Measurements from ENCODE around the gene SSR2.
"Not testable (repeated sequence)": the region's sequence is repeated elsewhere in the genome, so short reads cannot be mapped to it uniquely, and the experiment has no call there.

The SSR2 gene

DNA sequence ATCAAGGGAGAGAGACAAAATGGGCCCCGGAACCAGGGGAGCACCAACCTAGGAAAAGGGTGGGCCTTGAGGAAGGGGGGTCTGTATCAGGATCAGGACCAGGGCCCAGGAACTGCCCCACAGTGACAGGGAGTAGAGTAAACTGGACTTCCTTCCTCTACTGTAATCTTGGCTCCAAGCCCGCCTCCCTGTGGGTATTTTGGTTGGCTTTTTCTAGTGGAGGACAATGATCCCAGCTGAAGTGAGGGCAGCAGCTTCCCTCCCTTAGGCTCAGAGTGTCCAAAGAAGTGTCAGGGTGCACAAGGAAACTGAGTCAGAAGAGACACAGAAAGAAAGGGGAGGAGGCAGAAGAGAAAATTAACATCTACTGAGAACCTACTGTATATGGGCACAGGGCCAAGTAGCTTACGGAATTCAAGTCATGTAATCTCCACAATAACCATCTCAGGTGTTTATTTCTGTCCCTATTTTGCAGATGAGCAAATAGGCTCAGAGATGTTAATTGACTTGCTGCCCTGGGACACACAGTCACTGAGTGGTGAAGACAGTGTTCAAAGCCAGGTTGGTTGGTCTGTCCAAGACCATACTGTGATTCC is 28.0 kb upstream of the SSR2 start:
- no peak for DNase-seq (ENCODE audit: low read depth in 1 of 2, low spot score in 1 of 2)

DNA sequence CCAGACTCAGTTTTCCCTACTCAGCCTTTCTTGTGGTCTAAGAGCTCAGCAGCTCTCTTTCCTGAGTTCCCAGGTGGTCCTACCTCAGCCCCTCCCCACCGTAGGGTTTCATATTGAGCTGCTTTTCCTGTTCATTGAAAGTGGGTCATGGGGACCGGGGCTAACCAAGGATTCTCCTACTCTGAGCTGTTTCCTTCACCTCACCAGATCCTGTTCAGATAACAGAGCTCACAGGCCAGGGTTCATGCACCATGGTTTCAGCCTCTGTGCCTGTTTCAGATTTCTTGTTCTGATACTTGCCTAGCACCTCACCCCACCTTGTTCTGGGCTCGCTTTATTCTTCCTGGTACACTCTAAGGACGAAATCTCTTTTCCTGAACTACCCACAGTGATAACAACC is 24.3 kb upstream of the SSR2 start:
- no peak for DNase-seq (ENCODE audit: low read depth in 1 of 2, low spot score in 1 of 2)

DNA sequence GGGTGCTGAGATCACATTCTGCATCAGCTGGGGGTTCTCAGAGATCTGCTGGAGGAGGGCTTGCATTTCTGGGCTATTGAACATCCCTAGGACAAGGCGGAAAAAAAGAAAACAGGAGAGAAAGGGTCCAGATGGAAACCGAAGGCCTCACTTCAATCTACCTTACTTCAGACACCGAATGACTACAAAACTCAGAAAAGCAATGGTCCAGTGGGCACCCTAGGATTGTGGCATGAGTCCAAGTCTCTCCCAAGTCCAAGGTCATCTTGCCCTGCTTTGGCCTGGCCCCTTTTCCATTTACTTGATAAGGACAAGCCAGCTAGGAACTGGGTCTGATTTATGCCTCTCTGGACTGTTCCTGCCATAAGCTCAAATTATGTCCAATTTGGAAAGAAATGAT is 22.1 kb upstream of the SSR2 start:
- no peak for DNase-seq (ENCODE audit: low read depth in 1 of 2, low spot score in 1 of 2)

DNA sequence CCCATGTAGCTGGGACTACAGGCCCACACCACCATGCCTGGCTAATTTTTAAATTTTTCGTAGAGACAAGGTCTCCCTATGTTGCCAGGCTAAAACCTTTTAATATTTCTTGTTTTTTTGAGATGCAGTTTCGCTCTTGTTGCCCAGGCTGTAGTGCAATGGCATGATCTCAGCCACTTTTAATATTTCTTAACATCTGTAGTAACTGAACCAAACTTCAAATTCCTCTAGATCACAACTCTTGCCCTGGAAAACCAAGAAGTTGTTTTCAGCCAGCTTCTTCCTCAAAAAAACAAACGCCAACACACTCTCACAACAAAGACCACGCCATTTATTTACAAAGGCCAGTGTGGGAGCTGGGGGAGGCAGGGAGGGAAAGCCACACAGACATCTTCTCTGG is 14.2 kb upstream of the SSR2 start:
- not testable (repeated sequence) for DNase-seq (ENCODE audit: low read depth in 1 of 2, low spot score in 1 of 2)

DNA sequence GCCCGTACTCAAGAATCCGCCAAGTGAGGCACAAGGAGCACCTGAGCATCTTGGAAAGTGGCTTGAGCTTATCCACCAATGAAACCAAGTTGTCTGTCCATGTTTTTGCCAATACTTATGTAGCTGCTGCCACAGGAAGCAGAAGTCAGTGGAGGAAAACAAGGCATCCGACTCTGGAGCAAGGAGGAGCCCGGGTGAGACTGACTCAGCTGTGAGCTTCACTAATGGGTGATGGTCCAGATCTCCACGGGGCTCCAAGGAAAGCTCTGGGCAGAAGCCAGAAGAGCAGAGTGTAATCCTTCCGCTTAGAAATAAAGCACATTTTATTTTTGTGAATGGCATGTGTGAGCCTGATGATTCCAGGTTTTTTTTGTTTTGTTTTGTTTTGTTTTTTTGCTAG is 12.3 kb upstream of the SSR2 start:
- DNase-seq (ENCODE audit: low read depth in 1 of 2, low spot score in 1 of 2): no peak

DNA sequence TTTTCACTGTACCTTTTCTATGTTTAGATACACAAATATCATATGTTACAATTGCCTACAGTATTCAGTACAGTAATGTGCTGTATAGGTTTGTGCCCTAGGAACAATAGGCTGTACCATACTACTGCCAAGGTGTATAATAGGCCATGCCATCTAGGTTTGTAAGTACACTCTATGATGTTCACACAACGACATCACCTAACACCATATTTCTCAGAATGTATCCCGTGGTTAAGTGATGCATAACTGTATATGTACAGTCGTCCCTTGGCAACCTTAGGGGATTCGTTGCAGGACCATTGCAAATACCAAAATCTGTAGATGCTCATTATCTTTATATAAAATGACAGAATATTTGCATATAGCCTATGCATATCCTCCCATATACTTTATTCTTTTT is 5.8 kb upstream of the SSR2 start:
- DNase-seq (ENCODE audit: low read depth in 1 of 2, low spot score in 1 of 2): no peak

DNA sequence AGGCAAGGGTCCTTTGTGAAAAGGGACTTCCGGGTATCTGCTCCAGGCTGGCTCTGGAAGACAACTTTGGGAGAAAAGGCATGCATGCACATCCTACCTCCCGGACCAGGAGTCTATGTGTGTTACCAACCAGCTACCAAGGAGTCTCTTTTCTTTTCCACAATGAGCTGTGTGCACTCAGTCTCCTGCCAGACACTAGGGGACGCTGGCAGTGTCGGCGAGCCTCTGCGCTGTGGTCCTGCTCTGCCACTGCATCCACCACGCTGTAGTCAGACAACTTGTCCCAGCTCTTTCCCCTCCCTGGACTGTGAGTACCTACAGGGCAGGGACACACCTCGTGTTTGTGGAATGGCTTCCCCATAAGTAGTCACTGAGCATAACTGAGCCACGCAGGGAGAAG is 5.1 kb upstream of the SSR2 start:
- DNase-seq (ENCODE audit: low read depth in 1 of 2, low spot score in 1 of 2): no peak

DNA sequence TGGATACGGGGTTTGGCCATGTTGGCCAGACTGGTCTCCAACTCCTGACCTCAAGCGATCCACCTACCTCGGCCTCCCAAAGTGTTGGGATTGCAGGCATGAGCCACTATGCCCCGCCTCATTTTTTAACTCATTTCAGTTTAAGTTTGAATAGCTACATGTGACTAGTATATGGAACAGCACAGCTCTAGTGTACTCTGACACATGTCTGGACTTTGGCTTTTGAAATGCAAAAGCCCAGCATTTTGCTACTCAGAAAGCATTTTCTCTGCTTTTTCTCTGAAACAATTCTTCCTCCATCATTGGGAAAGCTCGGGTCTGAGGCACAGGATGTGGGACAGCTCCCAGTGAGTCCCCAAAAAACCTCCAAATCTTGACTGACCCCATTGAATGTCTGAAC is 4.0 kb upstream of the SSR2 start:
- no peak for DNase-seq (ENCODE audit: low read depth in 1 of 2, low spot score in 1 of 2)

DNA sequence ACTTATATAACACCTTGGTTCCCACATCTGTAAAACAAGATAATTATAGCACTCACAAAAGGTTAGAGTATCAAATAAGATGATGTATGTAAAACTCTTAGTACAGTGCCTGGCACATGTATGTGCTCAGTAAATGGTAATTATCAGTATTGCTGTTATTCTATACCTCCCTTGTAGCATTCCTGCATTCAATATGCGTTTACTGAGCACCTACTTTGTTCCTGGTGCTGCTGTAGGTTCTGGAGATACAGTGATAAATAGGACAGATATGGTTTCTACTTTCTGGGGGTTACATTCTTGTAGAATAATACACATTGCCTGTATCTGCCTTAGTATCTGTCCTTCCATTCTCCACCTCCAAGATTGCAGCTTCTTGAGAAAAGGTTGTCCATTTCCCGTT is 1.2 kb upstream of the SSR2 start:
- DNase-seq (ENCODE audit: low read depth in 1 of 2, low spot score in 1 of 2): no peak

DNA sequence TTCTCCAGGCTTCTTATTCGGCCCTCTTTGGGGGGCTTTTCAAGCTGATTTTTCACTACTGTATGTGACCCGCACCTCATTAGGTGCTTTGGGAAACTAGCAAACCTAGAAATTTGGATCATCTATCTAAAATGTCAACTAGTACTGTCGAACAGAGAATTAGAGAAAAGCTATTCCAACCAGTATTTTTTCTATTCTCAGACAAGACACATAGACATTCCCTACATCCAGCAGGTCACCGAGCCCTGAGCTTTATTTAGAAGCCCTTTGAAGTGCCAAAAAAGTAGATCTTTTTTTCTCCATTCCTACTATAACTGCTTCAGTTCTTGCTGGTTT is 310 bp upstream of the SSR2 start:
- no peak for DNase-seq (ENCODE audit: low read depth in 1 of 2, low spot score in 1 of 2)

DNA sequence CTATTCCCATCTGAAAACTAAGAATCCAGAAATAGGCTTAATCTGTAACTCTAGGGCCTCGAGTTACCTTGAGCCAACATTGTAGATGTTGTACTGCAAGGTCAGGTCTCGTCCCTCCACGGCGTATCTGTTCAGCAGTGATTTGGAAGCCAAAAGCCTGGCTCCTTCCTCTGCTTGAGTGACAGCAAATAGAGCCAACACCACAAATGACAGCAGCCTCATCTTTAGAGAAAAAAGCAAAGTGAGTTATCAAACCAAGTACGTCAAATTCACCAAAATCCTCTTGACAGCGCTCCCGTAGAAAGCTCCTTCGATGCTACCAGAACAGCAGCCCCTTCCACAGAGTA is 832 bp downstream of the SSR2 start:
- DNase-seq (ENCODE audit: low read depth in 1 of 2, low spot score in 1 of 2): no peak

DNA sequence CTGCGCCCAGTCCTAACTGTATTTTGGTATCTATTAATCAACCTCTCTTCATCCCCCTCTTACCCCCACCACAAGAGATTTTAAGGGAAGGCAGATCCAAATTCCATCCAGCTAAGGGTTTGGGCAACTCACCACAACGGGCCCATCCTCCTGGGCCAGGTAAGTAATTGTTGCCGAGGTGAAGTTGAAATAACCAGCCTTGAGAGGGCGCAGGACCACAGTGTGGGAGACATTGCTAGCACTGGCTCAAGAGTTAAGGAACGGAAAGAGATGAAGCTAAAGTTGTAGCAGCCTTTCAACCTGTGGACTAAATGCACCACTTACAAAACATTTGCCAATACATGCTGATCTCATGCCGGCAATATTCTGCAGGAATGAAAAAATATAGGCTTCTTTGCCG is 5.9 kb downstream of the SSR2 start:
- no peak for DNase-seq (ENCODE audit: low read depth in 1 of 2, low spot score in 1 of 2)

DNA sequence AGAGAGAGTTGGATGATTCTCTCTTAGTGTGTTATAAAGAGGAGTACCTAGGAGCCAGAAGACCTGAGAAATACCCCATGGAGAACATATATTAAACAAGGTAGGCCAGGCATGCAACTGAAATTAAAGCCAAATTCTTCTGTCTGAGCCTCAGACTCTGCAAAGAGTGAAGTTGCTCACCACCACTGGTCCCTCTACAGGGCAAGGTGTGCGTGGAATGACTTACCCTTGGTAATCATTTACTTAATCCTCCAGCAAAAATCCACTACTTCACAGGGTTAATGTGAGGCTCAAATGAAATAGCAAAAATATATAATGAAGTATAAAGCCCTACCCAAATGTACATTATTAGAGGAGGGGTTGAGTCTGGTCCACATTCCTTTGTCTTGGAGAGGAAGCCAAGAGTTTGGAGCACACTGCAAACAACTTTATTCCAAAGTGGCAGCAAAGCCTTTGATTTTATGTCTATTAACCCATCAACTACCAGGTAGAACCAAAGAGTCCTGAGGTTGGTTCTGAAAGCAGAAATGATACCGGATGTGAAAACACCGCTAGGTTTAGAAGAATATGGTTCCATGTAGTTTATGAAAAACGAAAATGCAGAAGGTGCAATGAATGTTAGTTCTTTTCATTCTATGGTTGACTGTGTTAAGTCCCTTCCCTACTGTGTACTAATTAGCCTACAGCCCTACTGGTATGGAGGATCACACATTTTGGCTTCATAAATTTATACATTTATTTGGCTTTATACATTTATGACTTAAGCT is 8.5 kb downstream of the SSR2 start:
- no peak for DNase-seq (ENCODE audit: low read depth in 1 of 2, low spot score in 1 of 2)

DNA sequence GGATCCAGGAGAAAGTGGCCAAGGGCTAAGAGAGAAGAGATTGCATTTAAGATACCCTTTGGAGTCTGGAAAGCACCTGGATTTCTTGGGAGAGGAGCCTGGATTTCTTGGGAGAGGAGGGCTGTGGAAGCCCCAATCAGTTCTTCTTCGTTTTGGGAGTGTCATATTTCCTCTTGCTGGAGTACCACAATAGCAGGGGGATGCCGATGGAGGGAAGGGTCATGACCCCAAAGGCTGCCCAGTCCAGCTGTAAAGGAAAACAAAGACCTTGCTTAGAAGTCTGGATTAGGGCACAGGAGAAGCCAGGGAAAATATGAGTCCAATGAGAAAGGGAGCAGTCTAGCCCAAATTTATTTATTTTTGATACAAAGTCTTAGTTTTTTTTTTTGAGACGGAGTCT is 11.3 kb downstream of the SSR2 start:
- DNase-seq (ENCODE audit: low read depth in 1 of 2, low spot score in 1 of 2): no peak

DNA sequence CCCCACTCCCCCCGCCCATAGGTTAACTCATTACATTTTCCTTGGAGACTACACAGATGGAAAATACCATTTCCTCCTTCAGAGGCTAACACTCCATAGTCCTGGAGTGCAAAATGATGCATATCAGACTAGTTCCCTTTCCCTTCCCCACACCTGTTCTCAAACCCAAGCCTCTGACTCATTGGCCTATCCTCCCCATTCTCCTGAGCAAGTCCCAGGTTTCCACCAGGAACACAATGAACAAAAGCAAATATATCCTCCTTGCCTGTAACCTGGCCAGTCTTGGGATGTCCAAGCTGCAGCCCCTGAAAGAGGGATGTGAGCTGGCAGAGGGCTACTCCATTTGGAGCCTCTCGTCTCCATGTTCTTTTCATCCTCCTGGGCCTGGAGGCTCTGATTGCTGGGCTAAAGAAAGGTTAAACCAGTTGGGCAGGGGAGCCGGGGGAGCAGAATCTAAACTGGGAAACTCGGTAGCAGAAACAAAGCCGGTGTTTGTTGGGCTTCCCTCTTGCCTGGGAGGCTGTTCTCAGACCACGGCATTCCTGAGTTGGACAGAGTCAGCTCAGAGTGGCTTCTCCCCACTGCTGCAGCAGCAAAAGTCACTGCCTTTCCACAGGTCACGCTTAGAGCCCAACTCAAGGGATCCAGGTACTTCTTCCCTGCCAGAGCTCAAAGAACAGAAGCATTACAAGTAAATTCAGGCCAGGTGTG is 13.9 kb downstream of the SSR2 start:
- no peak for DNase-seq (ENCODE audit: low read depth in 1 of 2, low spot score in 1 of 2)

DNA sequence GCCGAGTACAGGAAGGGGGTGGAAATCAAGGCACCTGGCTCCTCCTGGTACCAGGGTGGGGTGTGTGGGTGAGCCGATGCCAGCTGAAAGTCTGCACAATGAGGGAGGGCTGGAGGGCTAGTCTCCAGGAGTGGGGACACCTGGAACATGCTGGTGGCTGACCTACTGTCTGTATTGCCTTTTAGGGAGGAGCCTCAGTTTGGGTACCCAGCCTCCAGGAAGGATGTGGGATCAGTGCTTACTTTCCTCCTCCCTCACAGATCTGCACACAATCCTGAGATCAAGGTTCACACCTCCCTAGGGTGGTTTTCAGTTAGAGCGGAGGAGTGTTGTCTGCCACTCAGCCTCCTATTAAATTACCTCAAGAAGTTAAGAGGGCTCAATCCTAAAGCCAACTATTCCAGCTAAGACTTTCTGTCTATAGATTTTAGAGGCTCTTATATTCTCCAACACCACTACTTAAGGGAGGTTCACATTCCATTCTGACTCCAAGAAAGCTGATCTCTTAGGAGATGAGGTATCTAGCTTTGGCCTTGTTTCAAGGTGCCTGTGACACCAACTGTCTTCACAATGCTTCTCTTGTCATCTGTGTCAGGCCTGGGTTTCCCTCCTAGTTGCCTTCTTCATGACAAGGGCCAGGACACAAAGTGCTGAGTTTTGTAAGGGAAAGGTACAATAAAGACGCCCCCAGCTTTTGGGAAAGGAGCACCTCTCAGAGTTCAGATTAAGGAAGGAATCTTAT is 15.7 kb downstream of the SSR2 start:
- no peak for DNase-seq (ENCODE audit: low read depth in 1 of 2, low spot score in 1 of 2)

DNA sequence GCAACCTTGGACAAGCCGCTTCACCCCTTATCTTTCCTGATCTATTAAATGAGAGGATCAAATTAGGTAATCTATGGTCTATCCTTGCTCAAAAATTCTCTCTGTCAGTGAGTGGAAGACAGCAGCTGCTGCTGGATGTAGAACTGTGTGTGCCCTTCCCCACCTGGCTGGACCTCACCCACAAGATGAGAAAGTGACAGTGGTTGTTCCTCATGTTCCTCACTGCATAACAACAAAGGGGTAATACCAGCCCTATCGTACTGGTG is 16.9 kb downstream of the SSR2 start:
- no peak for DNase-seq (ENCODE audit: low read depth in 1 of 2, low spot score in 1 of 2)

DNA sequence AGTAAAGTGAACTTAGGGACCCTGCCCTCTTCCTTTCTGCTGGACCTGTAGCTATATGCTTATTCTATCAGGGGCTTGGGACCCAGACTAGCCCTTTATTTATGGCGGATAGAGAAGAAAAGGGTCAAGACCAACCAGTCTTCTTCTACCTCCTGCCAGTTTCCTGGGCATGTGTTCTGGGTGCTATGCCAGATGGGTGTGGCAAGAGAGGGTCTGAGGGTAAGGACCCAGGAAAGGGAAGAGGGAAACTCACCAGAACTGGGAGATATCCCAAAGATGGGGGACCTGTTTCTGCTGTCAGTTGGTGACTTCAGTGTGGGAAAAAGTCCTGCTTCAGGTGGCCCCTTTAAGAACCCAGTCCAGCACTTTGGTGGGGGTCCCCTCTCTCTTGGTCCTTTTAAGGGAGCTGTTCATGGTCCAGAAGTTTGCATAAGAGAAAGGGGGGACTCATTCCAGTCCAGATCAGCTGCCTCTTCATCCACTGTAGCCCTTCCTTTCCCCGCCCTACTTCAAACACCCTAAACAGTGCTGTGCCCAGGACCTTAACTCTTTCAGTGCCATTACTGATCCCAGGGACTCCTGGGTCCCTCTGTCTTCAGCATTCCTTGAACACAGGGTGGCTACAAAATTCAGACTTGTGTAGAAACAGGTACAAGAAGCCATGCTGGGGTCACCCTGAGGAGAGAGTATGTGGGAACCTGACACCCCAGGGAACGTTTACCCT is 18.4 kb downstream of the SSR2 start:
- no peak for DNase-seq (ENCODE audit: low read depth in 1 of 2, low spot score in 1 of 2)

DNA sequence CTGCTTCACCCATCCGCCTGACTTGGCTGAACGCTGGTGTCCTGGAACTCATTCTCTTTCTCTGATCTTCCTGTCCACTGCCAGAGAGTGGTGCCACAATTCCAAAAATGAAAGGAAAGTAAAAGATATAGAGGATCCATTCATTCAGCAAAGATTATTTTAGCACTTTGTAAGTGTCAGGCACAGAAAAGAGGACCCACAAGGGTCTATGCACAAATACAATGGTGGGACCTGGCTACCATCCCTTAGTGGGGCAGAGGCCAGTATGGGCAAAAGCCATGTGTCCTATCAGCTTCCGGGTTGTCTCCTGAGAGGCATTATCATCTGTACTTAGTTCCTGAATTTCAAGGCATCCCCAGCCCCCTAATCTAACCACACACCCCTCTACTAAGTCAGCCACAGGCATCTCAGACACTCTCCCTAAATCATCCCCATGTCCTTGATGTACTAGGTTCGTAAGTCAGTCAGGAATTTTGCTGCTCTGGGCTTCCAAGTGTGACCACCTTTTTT is 19.0 kb downstream of the SSR2 start:
- DNase-seq (ENCODE audit: low read depth in 1 of 2, low spot score in 1 of 2): no peak

DNA sequence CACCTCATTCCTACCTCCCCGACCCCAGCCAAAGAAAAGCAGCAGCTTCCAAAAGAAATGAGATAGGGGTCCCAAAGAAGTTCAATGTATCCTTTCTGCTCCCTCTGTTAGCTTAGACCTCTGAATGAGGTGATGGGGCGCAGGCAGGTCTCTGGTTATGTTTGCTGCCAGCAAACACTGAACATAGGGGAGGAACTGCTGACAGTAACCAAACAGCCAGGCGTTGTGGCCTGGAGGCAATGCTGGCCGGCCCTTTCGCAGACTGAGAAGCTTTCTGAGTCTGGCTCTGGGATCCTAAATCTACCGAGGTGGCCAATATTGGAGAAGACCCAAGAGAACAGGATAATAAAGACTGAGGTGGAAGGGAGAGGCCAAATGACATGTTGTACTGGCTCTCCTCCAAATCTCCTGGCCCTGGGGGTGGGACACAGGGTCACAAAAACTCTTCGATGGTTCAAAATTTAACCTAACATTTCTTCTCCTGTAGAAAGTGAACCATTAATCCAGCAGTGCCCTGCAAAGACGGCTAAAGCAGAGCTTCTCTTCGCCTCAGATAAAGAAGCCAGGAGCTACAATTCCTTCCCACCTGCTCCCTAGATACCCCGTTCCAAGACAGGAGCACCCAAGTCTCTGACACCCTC is 19.6 kb downstream of the SSR2 start:
- no peak for DNase-seq (ENCODE audit: low read depth in 1 of 2, low spot score in 1 of 2)

DNA sequence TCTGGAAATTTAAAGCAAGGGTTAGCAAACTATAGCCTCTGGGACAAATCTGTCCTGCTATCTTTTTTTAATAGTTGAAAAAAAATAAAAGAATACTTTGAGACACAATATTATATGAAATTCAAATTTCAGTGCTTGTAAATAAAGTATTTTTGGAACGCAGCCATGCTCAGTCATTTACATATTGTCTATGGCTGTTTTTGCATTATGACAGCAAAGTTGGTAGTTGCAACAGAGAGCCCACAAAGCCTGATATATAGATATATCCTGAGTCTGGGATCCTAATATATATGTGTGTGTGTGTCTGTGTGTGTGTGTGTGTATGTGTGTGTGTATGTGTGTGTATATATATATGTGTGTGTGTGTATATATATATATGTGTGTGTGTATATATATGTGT is 20.8 kb downstream of the SSR2 start:
- no peak for DNase-seq (ENCODE audit: low read depth in 1 of 2, low spot score in 1 of 2)
